GM18909 (cell line): ENCODE results near the gene EGFL8.
"Not testable (repeated sequence)": the region's sequence is repeated elsewhere in the genome, so short reads cannot be mapped to it uniquely, and the experiment has no call there.

Experiments
- ATAC-seq: cut with Tn5 transposase; IDR thresholded peaks from one replicate; pipeline ENCODE4 v1.9.1; 2021; ENCODE audit warnings: mild to moderate bottlenecking; ENCODE audit not compliant: unreplicated experiment, poor library complexity

EGFL8 gene

DNA sequence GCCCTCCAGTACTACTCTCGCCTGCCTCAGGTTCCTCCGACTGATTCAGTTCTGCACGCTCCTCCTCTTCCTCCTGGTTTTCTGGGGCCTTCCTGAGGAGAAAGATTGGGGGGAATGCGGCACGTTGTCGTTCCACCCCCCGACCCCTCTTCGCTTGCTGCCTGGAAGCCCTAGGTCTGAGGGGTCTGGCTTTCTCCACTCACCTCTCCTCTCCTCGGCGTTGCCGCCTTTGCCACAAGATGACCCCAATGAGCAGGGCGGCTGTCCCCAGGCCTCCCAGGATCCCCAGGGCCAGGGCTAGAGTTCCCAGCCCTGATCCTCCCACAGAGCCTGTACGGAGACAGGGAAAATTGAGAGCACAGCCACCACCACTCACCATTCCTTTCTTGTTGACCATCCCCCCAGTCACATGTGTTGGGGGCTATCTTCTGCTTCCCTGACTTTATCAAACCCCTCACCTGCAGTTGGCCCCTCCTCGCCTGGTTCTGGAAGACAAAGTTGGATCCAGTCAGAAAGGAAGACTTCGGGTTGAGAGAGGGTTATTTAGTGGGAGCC, 16.8 kb downstream of the EGFL8 start:
- no peak for ATAC-seq

DNA sequence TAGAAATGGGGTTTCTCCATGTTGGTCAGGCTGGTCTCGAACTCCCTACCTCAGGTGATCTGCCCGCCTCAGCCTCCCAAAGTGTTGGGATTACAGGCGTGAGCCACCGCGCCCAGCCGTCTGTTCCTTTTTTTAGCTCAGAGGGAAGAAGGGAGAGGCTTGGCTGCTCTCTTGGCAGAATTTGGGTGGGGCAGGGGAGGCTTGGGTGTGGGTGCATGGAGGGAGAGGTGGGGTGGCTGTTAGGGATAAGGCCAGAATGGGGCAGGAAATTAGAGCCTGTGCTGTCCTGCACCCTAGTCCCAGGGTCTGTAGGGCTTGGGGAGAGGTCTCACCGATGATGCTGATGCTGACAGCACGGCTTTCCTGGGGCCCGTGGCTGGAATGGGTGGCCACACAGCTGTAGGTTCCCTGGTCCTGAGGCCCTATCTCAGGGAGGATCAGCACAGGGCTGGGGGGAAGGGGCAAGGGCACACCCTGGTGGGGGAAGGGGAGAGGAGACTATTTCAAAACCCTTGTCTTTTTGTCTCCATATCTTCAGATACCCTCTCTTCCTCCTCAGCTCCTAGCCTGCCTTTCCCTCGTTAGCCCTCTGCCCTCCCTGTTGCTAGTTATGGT, 17.6 kb downstream of the EGFL8 start:
- ATAC-seq, result no peak

DNA sequence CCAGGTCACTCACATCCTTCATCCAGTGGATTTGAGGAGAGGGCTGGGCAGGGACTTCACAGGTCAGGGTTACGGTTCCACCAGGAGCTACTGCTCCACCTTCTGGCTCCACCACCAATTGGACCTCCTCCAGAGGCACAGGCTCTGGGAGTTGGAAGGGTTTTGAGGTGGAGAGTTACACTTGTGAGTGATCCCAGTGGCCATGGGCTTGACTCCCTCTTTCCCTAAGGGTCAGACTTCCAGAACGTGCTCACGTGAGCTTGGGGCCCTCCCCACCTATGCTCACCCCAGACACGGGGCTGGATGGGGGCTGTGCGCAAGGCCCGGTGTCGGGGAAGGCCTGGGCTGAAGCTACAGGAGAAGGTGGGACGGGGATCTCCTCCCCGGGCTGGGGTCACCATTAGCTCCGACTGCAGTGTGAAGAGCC, 18.2 kb downstream of the EGFL8 start:
- no peak for ATAC-seq

DNA sequence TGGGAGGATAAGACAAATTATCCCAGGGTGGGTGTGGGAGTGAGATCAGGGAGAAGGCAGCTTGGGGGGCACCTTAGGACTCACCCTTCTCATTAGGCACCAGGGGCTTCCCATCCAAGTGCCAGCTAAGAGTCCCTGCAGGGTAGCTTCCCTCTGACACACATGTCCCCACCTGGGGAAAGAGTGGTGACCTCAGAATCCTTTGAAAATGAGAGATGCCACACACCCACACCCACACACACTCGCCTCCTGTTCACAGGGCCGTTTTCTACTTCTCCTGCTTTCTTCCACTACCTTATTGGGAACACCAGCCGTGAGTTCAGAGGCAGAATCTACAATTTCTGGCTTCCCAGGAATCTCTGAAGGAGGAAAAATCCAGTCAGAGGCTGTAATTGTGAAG, 18.6 kb downstream of the EGFL8 start:
- ATAC-seq, result no peak

DNA sequence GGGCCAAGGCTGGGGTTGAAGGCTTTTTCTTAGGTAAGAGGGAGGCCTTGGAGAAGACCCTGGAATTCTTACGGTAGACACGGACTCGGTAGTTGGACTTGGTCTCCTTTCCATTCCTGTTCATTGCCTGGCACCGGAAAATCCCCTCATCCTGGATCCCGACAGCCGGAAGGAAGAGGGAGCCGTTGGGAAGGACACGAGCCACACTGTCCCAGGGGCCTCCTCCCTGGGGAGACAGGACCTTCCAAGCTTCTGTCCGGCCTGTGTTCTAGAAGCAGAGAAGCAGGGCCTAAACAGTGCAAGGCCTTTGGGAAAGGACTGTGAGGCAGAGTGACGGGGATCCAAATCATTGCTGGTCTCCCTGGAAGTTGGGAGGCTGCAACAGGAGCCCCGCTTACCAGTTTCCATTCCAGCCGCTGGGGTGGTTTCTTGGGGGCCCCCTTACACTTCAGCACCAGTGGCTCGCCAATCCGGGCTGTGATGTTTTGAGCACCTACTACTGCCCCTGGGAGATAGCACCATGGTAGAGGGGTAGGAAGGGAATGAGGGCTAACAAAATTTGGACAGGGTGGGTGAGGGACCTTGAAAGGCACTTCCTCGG, 19.2 kb downstream of the EGFL8 start:
- no peak for ATAC-seq

DNA sequence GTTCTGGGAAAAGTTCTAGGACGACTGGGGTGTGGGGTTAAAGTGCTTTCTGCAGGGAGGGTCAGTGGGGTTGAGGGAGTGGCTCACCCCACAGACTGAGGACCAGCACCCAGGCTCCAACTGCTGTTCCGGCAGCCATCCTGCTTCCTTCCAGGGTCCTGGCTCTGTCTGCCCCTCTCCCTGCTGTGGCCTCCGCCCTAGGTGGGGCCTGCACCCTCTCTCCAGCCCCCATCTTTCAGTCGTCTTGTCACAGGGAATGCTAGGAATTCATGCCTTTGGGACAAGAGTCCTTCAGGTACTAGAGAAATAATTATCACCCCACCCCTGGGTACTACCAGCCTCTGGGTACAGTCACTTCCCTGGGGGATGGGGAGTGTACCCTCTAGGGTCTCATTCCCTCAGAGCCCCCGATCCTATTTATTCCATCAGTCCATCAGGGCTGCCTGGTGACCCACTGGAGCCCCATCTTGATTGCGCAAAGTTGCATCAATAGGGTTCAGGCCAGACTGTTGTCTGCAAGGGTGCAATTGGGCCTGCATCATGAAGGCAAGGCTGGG, 19.8 kb downstream of the EGFL8 start, which contains the start of gene AGER:
Gene AGER (minus strand): TSS at position 170 of the 557 bp plus-strand sequence. CDS start 31 bp downstream, at position 139.
- no peak for ATAC-seq

DNA sequence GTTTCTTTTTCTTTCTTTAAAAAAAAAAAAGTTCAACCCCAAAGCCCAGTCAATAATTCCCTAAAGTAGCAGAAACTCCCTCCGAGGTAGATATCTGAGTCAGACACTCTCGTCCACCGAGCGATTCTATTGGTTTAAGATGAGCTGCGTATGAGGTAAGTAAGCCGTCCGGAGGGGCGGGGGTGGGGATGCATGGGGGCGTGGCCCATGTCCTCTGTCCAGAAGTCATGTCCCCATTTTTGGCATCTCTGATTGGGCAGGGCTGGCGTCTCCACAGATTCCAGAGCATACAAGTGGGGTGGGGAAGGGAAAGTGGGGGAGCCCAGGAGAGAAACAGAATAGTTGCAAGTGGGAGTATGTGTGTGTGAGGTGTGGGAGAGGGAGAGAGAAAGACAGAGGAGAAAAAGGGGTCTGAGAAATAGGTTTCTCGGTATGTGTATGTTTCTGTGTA, 21.3 kb downstream of the EGFL8 start:
- ATAC-seq, result not testable (repeated sequence)

DNA sequence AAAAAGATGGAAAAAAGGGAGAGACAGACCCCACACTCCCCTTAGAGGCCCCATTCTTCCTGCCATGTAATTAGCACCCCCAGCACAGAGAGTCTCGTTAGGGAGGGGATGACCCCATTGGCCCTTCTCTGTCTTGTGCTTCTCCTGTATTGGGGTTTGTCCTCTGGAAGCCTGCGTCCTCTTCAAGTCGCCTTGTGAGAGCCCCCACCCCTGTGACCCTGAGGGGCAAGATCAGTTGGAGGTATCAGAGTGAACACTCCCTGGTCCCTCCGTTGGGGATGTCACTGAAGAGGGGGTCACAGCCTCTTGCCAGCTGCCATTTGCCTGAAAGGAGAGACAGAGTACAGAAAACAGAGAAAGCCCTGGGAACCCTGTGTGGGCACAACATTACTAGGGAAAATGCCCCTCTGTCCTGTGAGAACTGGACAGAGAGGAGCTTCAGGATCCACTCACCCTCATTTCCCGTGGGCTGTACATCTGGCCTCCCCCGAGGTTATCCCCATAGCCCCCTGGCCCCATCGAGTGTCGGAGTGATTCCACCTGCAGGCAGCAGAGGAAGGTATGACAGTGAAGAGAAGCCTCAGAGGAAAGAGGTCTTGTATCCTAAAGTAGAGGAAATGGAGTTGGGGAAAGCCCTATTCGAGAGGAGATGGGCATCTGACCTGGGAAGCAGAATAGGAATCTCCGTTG, 21.9 kb downstream of the EGFL8 start:
- ATAC-seq, result not testable (repeated sequence)

DNA sequence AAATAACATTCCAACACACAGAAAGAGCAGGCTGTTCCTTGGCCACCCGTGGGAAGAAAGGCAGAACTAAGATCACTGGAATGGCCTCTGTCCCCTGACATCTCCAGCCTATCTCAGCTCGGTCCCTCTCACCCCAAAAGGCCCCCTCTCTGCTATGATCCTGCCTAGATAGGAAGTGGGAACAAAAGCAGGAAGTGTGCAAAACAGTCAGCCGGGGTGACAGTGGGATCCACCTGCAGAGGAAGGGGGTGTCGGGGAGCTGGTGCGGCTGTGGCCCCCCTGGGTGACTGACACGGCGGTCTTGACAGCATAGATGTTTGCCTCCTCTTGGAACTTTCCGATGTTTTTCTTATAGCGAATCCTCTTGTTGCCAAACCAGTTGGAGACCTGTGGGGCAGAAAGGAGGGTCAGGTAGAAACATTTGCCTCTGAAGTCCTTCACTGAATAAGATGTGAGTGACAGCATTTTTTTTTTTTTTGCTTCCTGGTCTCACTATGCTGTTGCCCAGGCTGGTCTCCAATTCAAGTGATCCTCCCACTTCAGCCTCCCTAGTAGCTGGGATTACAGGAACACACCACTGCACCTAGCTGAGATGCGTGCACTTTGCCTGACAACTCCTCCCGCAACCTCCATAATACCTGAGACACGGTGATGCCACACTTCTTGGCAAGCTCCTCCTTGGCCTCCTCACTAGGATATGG, 22.8 kb downstream of the EGFL8 start:
- no peak for ATAC-seq

DNA sequence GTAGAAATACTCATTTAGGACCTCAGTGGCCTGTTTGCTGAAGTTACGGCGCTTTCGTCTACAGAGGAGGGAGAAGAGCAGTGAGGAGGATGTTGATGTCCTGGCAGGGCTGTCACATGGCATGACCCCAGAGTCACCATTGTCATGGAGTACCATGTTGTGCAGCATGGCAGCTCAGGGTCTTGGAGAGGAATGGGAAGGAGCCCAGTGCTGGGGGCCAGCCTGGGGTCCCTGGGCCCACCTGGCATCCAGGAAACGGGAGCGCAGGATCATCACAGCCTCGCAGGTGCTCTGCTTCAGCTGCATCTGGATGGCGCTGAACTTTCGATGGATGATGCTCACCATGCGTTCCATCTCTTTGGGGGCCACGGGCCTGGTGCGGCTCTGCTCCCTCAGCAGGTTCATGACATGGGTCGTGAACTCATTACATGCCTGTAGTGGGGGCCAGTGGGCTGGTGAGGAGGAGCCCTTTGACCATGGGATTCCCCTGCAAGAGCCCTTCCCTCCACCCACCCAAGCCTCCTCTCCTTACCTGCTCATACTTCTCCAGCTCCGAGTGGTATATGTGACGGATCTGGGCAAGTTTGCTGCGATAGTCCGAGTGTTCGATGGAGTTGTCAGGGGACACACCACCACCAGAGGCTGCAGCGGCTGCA, 23.5 kb downstream of the EGFL8 start:
- ATAC-seq, result not testable (repeated sequence)

DNA sequence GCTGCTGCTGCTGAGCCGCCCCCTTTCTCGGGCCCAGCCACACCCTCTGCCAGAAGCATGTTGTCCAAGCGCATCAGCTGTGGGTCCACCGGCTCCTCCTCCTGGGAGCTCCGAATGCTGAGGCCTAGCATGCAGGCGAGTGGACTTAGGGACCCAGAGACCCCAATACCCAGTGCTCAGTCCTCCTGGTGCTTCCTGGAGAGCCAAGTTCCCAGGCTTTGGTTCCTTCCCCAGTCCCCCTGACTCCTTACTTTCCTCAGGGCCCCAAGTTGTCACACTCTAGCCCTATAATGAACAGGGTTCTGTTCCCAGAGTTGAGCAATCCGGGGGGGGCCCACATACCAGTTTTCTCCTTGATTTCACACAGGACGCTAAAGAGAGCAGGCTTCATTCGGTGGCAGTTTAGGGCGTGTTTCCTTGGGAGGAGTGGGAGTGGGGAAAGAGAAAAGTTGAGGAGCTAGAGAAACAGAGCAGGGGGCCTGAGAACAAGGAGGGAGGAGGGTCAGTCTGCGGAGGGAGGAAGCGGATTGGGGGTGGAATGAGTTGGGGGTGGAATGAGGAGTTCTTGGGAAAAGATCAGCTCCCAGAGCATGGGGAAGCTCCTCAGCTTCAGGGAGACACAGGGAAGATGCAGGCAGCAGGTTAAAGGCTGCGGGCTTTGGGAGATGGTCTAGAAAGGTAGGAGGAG, 24.1 kb downstream of the EGFL8 start:
- no peak for ATAC-seq

DNA sequence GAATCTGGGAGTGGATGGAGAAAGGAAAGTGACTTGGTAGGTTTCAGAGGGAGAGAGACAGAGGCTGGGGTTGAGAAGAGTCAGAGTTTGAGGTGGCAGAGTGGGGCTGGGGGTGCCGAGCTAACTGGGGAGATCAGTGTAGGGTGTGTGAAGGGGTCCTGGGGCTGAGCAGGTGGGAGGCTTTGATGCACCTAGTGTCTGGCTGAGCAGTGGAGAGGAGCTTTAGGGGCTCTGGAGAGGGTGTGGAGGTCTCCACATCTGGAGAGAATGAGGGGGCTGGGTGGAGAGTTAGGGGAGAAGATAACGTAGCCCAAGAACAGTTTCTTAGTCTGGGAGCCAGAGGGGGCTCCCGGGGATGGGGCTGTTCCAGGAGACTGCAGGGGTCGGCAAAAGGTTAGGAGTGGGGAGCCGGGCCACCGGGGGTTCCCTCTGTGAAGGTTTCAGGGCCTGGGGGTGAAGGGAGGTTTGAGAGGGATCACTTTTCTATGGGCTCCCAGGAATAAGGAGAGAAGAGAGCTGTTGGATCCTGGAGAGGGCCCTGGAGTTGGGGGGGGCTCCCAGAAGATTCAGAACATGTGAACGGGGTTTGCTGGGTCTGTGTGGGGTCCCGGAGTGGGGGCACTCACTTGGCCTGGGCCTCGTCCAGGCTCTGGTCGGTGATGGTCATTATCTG, 24.8 kb downstream of the EGFL8 start:
- no peak for ATAC-seq

DNA sequence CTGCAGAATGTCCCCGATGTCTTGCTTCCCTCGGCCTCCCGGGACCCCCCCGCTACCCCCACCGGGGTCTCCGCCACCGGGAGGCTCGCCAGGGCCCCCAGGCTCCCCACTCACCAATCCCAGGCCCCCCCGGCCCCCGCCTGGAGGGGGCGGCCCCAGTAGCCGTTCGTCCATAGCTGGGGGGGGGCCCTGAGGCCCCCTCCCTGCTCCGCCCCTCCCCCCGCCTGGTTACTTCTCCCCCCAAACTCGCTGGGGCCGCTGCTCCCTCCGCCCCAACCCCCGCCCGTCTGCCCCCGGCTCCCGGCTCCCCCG, 25.3 kb downstream of the EGFL8 start:
- no peak for ATAC-seq

DNA sequence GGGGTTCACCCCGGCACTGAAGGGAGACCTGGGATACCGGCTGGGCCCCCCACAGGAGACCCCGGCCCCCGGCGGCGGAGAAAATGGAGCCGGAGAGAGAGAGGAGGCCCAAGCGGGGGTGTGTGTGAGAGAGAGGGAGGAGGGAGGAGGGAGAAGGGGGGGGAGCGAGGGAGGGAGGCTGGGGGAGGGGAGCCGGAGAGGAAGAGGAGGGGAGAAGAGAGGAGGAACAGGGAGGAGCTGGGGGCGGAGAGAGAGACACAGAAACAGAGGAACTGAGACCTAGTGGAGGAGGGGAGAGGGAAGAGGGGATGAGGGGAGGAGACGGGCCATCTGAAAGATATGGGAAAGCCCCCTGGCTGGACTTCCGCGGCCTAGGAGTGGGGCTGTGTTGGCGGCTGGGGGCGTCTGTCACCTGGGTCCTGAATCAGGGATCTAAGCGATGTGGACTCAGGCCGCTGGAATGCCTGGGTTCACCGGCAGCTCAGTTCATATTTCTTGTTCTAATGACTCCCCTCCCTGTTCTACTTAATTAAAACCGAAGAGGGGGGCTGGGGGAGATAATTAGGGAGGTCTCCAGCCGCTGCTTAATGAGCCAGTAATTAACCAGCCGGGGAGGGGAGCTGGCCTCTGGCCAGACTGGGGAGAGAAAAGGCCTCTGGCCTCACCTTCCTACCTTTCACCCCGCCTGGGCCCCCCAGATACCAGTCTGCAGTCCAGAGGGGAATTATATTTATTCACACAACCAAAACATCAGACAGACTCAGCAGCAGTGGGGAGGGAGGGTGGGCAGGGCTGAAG, 25.9 kb downstream of the EGFL8 start, which contains the start of gene PBX2:
Gene PBX2 (minus strand): TSS at position 149 of the 798 bp plus-strand sequence. CDS start 287 bp downstream, outside the sequence.
- peak; percentile 50 for ATAC-seq

DNA sequence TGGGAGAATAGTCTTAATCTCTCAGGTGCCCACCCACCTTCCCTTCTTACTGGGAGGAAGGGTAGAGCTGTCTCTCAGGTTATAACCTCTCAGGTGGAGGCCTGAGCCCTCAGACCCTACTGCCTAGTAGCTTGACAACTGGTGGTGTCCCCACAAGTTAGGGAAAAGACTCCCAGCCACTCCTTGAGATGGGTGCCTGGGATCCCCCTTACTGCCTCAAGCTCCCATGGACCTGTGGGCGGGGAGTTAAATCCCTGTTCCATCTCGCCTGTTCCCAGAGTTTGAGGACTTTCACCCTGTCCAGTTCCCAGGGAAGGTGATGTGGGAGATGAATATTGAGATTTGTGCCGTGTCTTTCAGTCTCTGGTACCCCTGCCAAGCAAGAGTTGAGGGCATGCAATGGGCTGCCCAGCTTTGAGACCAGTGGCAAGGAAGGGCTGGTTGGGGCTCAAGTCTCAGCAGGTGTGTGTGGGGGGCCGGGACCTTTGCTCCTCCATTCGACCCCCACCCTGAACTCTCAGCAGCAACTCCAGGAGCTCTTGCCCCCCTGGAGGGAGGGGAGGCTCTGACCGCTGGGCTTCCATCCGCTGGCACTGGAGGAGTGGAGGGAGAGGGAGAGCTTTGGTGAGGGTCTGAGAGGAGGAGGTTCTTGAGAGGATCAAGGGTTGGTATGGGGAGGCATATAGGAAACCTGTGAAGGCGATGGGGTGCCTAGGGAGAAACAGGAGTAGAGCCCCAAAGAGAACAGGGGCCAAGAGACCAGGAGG, 26.7 kb downstream of the EGFL8 start:
- ATAC-seq, result no peak

DNA sequence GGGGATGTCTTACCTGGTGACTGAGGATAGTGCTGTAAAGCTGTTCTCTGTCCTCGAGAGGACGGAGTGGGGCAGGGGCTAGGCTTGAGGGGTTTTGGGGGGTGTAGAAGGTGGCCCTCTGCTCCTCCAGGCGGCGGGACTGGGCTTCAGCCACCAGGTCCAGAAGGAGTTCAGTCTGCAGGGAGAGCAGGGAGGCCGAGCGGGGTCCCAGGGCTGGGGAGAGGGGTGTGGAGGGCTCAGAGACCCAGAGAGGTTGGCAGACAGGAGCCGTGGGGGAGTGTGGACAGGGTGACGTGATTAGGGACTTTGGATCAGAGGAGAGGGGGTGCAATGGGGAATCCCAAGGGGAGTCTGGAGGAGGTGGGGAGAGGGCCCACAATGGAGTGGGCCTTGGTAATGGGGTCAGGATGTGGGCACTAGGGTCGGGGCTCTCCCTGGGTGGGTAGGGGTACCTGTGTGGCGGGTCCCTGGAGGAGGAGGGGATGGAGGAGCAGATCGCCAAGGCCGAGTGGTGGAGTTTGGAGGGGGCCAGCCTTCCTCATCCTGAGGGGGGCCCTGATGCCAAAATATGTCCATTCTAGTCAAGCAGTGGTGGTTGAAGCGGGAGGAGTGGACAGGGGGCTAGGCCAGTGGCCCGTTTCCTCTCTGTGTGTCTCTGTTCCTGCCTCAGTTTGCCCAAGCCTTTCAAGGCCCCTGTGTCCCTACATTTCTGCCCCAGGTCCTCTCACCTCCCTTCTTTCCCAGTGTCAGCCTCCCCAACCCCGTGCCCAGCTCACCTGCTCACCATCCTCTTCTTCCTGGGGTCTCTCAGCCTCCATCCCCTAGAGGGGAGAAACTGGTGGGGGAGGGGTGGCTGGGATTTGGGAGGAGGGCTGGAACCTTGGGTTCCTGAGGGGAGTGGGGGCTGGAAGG, 27.6 kb downstream of the EGFL8 start:
- ATAC-seq, result no peak
